ENCODE results near the gene PGBD5.

The PGBD5 gene

DNA sequence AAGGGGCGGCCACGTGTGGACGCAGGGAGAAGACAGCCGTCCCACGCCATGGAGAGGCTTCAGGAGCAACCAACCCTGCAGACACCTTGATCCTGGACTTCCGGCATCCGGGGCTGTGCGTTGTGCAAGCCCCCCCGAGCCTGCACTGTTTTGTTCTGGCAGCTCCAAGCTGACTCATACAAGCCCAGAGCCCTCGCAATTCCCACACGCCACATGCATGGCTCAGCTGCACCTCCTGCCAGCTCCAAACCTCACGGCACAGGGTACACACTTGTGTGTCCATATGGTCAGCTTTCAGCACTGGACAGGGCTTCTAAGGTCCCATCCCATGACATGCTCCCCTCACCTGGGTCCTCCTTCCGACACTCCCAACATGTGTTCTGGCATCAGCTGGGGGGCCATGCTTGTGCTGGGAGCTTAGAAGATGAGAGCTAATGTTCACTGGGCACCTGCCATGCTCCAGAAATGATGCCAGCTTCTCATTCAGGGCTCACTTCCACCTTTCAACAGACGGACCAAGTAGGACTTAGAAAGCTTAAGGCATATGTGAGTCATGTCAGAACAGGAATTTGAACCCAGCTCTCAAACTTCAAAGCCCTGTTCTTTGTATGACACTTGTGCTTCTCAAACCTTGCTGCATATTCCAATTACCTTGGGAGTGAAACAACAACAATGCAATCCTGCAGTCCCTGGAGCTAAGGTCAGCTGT lies 137.3 kb downstream of the PGBD5 start:
- no peak for DNase-seq (ENCODE audit: insufficient read length, low spot score)
- no peak for TF ChIP-seq CTCF (IDR thresholded peaks at IDR 0.05; ENCODE audit: insufficient read depth, missing control alignments)
- FAIRE-seq, result no peak

GRCh38 chr1:230287674-230288315 lies 138.3 kb downstream of the PGBD5 start:
- no peak for FAIRE-seq
- TF ChIP-seq CTCF (IDR thresholded peaks at IDR 0.05; ENCODE audit: insufficient read depth, missing control alignments), result no peak
- no peak for DNase-seq (ENCODE audit: insufficient read length, low spot score)

- DNase-seq (ENCODE audit: insufficient read length, low spot score), result no peak
- no peak for FAIRE-seq
- no peak for TF ChIP-seq CTCF (IDR thresholded peaks at IDR 0.05; ENCODE audit: insufficient read depth, missing control alignments)
These were observed 139.3 kb downstream of the PGBD5 start for GRCh38 chr1:230286890-230287269.

GRCh38 chr1:230286166-230286889 lies 139.8 kb downstream of the PGBD5 start:
- no peak for DNase-seq (ENCODE audit: insufficient read length, low spot score)

DNA sequence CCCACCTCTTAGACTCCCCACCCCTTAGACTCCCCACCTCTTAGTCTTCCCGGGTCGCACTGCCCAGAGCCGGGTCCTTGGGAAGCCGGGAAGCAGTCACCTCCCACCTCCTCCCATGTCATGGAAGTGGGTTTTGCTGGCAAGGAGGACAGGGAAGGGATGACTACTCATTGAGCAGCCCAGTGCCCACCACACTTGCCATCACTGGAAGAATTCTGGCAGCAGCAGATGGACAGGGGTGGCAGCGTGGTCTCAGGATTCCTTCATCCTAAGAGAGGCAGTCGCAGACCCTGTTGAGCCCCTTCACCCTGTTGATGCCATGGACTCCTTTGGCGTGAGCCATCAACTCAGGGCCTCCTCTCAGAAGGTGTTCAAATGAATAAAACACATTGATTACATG lies 140.8 kb downstream of the PGBD5 start:
- DNase-seq (ENCODE audit: insufficient read length, low spot score), result no peak
- TF ChIP-seq CTCF (IDR thresholded peaks at IDR 0.05; ENCODE audit: insufficient read depth, missing control alignments), result no peak
- FAIRE-seq, result no peak

More at GRCh38 chr1:230286166-230286889, 139.8 kb downstream of the PGBD5 start:
- no peak for TF ChIP-seq CTCF (IDR thresholded peaks at IDR 0.05; ENCODE audit: insufficient read depth, missing control alignments)
- FAIRE-seq, result no peak

DNA sequence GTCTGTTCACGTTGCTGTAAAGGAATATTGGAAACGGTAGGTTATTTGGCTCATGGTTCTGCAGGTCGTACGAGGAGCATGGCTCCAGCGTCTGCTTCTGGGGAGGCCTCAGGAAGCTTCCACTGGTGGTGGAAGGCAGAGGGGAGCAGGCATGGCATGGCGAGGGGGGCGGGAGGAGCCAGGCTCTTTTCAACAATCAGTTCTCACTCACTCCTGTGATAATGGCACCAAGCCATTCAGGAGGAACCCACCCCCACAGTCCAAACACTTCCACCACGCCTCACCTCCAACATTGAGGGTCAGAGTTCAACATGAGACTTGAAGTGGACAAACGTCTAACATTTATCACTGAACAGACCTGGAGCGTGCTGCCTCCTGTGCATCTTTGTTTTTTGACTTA lies 141.2 kb downstream of the PGBD5 start:
- no peak for FAIRE-seq
- no peak for TF ChIP-seq CTCF (IDR thresholded peaks at IDR 0.05; ENCODE audit: insufficient read depth, missing control alignments)
- DNase-seq (ENCODE audit: insufficient read length, low spot score), result no peak
